ENCODE data around the gene MAPK9.

- TF ChIP-seq POLR2A (IDR thresholded peaks at IDR 0.05): no peak
- no peak for TF ChIP-seq CTCF (IDR thresholded peaks at IDR 0.05)
These were observed 38.7 kb downstream of the MAPK9 start for GRCh38 chr5:180253036-180253824.

Measured in adrenal gland (tissue), 5 donors.